Naive thymus-derived CD8-positive, alpha-beta T cell (primary cell): ENCODE data around the gene ATP6V0E1. TPM values are rescaled to one million over a fixed set of nuclear protein-coding genes. Genes with fewer than 3 reads are reported as not detected.

Experiments
- ATAC-seq, 2 donors: fragments of 150-1000 bp; cut with Tn5 transposase in 1 of 2; sonication (Bioruptor Pico), chemical (Tn5 transposase) in 1 of 2; 1 replicate in 1 of 2; 2 replicates in 1 of 2; pipeline ENCODE4 v1.10.0; 2021; ENCODE audit warnings: mild to moderate bottlenecking in 2 of 2, moderate library complexity in 2 of 2
- POLR2A ChIA-PET: fragments of 350-600 bp; sonication (Branson Sonifier 250); formaldehyde crosslinking; loops from one replicate; lab custom pipeline; 2021; ENCODE audit warnings: antibody characterized with exemption; lab: Charles Lee
- DNase-seq, 10 donors: peaks; one replicate each; pipeline versions ENCODE4 v3.0.0 to v3.0.0-alpha.2; 2020 to 2022
- H3K27ac Mint-ChIP-seq, 10 donors: one replicate each; pipeline ENCODE4 v1.8.0; 2020 to 2022; ENCODE audit warnings: mild to moderate bottlenecking in 10 of 10, mixed read lengths in 10 of 10, moderate library complexity in 4 of 10, inconsistent platforms in 1 of 10
- H3K27me3 Mint-ChIP-seq, 5 donors: one replicate each; pipeline ENCODE4 v1.8.0; 2021 to 2022; ENCODE audit warnings: mixed read lengths in 5 of 5
- H3K36me3 Mint-ChIP-seq, 3 donors: one replicate each; pipeline ENCODE4 v1.8.0; 2020 to 2022; ENCODE audit warnings: mixed read lengths in 3 of 3, mild to moderate bottlenecking in 2 of 3, inconsistent platforms in 1 of 3
- H3K4me1 Mint-ChIP-seq, 4 donors: one replicate each; pipeline ENCODE4 v1.8.0; 2021 to 2022; ENCODE audit warnings: mixed read lengths in 4 of 4
- H3K4me3 Mint-ChIP-seq, 10 donors: one replicate each; pipeline ENCODE4 v1.8.0; 2020 to 2022; ENCODE audit warnings: mild to moderate bottlenecking in 10 of 10, mixed read lengths in 10 of 10, moderate library complexity in 6 of 10, inconsistent platforms in 1 of 10
- H3K9me3 Mint-ChIP-seq, 9 donors: one replicate each; pipeline ENCODE4 v1.8.0; 2020 to 2022; ENCODE audit warnings: mixed read lengths in 9 of 9, mild to moderate bottlenecking in 3 of 9, inconsistent platforms in 1 of 9, moderate library complexity in 1 of 9
- polyA plus RNA-seq, 3 donors: library from polyadenylated mRNA; unstranded; fragments of 300-500 nt; fragmentation: Illumina TruSeq; gene quantifications; one replicate each; pipeline ENCODE4 v1.2.3, GENCODE V29; 2021
- total RNA-seq, 8 experiments: library from RNA in 2 of 8; stranded (reverse) in 2 of 8; gene quantifications; one replicate each; pipeline ENCODE4 v1.2.3 and lab custom pipeline; 2021 to 2026

Gene ATP6V0E1
- total and polyA plus RNA-seq, 5 experiments from 2014 or later = 141 to 532 (median 411) TPM

DNA sequence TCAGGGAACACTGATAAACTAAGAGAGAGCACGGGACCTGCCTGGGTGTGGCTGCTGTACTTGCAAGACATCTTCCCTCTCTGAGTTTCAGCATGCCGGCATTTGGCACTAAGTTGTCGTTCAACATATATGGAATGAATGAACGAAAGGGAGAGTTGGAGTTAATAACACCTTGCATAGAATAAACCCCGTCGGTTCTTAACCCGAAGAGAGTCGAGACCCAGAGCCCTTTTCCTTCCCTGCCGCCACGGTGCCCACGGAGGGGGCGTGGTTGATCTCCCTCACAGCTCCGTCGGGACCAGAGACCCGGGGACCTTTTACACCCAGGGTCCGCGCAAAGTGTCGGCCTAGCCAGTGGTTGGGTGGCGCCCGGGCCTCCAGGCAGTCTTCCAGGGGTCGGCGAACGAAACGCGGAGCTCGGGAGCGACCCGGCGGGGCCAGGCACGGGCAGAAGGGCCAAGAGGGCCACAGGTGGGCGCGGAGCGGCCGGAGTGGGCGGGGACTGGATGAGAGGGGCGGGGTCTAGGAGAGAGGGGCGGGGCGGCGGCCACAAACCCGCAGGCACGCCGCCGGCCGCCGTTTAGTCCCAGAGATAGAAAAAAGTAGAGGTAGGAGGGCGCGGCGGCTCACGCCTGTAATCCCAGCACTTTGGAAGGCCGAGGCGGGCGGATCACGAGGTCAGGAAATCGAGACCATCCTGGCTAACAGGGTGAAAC, 25.1 kb upstream of the ATP6V0E1 start:
- POLR2A ChIA-PET = interaction anchor here (0.6 to 2.3 kb wide), 15 partner anchors 8 to 951 kb away, joined by 3 to 24 read pairs (median 6); partner anchors contain the start of genes ATP6V0E1 and DUSP1
- Mint-ChIP-seq H3K4me1 (peaks cover 29 to 56% (median 37%) of the 10 kb centered on the region in 4 donors), H3K36me3 (peaks cover 0 to 8% (median 0%) of the 10 kb centered on the region in 3 donors), H3K4me3 (peak overlapping the region; percentile 92 to 98 (median 96)), H3K27ac (peak overlapping the region; percentile 96 to 99 (median 98)), H3K27me3 (no peaks in the 10 kb centered on the region), H3K9me3 (no peaks in the 10 kb centered on the region)
- DNase-seq (peak in 9 of 10 donors; percentile 36 to 76 (median 47)), ATAC-seq (peak; percentile 63 to 64)

DNA sequence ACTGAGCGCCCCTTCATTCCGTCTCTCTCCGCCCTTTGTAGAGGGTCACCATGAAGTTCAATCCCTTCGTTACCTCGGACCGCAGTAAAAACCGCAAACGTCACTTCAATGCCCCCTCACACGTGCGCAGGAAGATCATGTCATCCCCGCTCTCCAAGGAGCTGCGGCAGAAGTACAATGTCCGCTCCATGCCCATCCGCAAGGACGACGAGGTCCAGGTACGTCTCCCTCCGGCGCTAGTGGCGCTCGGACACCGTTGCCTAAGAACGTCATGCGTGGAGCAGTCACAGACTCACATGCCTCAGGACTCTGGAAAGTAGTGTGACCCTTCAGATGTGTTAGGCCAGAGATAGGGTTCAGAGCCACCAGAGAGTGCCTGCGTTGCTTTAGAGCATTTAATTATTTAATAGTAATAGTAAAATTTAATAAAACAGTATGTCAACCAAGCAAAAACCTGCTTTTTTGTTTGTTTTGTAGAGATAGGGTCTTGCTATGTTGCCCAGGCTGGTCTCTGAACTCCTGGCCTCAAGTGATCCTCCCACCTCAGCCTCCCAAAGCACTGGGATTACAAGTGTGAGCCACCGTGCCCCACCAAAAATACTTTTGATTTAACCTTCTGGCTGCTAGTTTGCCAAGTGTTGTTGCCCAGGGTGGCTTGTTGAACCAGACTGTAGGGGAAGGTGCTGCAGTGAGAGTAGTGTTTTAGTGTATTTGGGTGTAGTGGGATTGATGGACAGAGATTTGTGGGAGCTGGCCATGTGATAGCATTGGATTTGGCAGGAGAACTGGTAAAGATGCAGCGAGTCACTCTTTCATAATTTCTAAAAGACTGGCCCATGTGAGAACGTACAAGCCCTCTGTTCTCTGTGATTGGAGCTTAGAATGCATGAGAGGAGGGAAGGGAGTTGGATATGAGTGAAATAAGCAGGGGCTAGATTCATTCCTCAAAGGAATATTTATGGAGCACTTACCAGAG, 23.5 kb upstream of the ATP6V0E1 start:
- peak overlapping the region; percentile 92 to 98 (median 96) for H3K4me3 Mint-ChIP-seq
- ATAC-seq = no peak
- POLR2A ChIA-PET = interaction anchor here (0.7 to 2.3 kb wide), 10 partner anchors 10 to 953 kb away, joined by 3 to 24 read pairs (median 5); partner anchors contain the start of genes ATP6V0E1 and DUSP1
- H3K27me3 Mint-ChIP-seq = no peaks in the 10 kb centered on the region
- H3K9me3 Mint-ChIP-seq = no peaks in the 10 kb centered on the region
- peak overlapping the region; percentile 96 to 99 (median 98) for H3K27ac Mint-ChIP-seq
- peak in 1 of 10 donors; percentile 3 for DNase-seq
- peaks cover 24 to 46% (median 33%) of the 10 kb centered on the region in 4 donors for H3K4me1 Mint-ChIP-seq
- H3K36me3 Mint-ChIP-seq = peaks cover 0 to 20% (median 2%) of the 10 kb centered on the region in 3 donors

DNA sequence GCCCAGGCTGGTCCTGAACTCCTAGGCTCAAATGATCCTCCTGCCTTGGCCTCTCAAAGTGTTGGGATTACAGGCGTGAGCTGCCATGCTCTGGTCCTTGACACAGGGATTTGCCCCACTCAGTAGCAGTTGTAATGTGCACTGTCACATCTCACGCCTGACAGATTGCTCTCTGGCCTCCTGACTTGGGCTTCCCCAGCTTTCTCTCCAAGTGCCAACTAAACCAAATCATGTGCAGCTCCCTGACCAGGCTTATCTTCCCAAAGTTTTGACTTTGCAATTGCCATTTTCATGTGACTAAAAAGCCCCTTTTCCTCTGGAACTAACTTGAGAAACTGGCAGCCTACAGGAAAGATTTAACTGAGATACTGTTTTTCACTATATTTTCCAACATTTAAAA, 13.7 kb upstream of the ATP6V0E1 start:
- Mint-ChIP-seq H3K4me3 (no peak overlapping the region), H3K4me1 (peaks cover 0 to 6% (median 2%) of the 10 kb centered on the region in 4 donors), H3K9me3 (no peaks in the 10 kb centered on the region), H3K36me3 (peaks cover 3 to 40% (median 4%) of the 10 kb centered on the region in 3 donors), H3K27me3 (peaks cover 0 to 2% (median 0%) of the 10 kb centered on the region in 5 donors), H3K27ac (no peak overlapping the region)
- no peak for ATAC-seq
- POLR2A ChIA-PET = no interaction called here
- no peak for DNase-seq

DNA sequence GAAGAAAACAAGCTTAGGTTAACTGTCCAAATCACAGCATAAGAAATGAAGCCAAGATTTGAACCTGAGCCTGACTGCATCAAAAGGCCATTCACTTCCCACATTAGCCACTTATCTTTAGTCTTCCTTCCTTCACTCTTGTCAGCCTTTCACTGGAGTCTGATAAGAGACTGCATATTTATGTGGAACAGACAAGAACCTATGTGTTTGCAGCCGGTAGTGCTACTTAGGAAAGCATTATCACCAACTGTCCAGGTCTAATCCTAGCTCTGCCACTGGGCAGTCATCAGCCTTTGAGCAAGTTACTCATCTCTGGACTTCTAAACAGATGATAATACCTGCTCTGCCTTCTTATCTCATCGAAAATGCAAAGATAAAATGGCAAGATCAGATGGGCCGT, 12.1 kb upstream of the ATP6V0E1 start:
- ATAC-seq = no peak
- Mint-ChIP-seq H3K9me3 (no peaks in the 10 kb centered on the region), H3K4me1 (peaks cover 0 to 3% (median 0%) of the 10 kb centered on the region in 4 donors), H3K4me3 (no peak overlapping the region), H3K27me3 (peaks cover 0 to 6% (median 0%) of the 10 kb centered on the region in 5 donors), H3K36me3 (peaks cover 3 to 27% (median 4%) of the 10 kb centered on the region in 3 donors), H3K27ac (peak overlapping the region in 2 of 10 donors; percentile 4 to 7)
- POLR2A ChIA-PET = interaction anchor here (0.6 kb wide), 1 partner anchor 315 kb away, joined by 3 read pairs; no protein-coding TSS in a partner anchor
- DNase-seq = no peak

DNA sequence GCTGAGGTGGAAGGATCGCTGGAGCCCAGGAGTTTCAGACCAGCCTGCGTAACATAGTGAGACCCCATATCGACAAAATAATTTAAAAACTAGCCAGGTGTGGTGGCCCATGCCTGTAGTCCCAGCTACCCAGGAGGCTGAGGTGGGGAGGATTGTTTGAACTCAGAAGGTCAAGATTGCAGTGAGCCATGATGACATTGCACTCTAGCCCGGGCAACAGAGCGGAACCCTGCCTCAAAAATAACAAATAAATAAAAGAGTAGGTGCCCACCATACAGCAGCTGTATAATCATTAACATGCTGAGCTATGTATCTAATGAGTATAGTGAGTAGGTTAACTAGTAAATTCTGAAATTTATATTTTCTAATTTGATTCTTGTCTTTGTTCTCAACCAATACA, 11.0 kb upstream of the ATP6V0E1 start:
- POLR2A ChIA-PET = no interaction called here
- Mint-ChIP-seq H3K9me3 (no peaks in the 10 kb centered on the region), H3K4me1 (peaks cover 0 to 3% (median 0%) of the 10 kb centered on the region in 4 donors), H3K27ac (peak overlapping the region in 1 of 10 donors; percentile 25), H3K27me3 (peaks cover 0 to 6% (median 0%) of the 10 kb centered on the region in 5 donors), H3K4me3 (no peak overlapping the region), H3K36me3 (peaks cover 3 to 26% (median 4%) of the 10 kb centered on the region in 3 donors)
- ATAC-seq (no peak), DNase-seq (no peak)

DNA sequence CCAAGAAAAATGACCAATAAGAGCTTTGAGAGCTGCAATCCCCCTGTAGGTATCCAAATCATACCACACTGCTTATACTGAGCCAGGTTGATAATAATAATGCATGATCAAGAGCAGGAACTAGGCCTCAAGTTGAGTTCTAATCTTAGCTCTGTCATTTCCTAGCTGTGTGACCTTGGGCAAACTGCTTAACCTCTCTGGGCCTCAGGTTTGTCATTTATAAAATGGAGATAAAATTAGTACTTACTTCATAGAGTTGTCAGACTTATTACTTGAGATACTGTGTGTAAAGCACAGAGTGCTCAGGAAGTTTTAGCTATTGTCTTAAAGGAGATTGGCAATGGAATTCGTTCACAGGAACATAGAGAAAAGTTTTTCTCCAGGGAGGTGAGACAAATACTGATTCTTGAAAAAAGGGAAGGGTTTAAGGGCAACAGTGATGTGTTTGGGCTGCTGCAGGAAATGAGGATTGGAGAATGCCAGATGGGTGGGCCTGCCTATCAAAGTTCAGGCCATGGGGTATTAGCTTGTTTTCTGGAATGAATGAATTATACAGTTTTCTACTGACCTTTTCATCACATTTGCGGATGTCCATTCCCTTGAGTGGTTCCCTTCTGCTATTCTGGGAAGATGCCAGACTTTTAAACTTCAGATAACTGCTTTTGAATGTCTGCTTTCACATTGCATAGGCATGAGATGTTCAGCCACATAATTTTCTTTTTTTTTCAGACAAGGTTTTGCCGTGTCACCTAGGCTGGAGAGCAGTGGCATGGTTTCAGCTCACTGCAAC, 10.2 kb upstream of the ATP6V0E1 start:
- ATAC-seq (no peak), DNase-seq (no peak)
- H3K36me3 Mint-ChIP-seq = peaks cover 3 to 22% (median 4%) of the 10 kb centered on the region in 3 donors
- peaks cover 0 to 3% (median 0%) of the 10 kb centered on the region in 4 donors for H3K4me1 Mint-ChIP-seq
- H3K27me3 Mint-ChIP-seq = peaks cover 0 to 6% (median 0%) of the 10 kb centered on the region in 5 donors
- H3K9me3 Mint-ChIP-seq = no peaks in the 10 kb centered on the region
- no peak overlapping the region for H3K27ac Mint-ChIP-seq
- POLR2A ChIA-PET = no interaction called here
- no peak overlapping the region for H3K4me3 Mint-ChIP-seq

DNA sequence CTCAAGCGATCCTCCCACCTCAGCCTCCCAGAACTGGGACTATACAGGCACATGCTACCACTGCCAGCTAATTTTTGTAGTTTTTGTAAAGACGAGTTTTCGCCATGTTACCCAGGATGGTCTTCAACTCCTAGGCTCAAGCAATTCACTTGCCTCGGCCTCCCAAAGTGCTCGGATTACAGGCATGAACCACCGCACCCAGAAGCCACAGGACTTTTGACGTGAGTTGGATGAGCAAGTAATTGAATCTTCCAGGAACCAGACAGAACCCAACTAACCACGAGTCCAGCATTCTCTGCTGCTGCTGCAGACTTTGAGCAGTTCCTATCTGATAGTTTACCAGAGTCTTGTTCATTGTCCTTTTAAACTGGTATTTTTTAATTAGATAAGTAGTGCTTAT, 9.6 kb upstream of the ATP6V0E1 start:
- Mint-ChIP-seq H3K27me3 (peaks cover 0 to 6% (median 0%) of the 10 kb centered on the region in 5 donors), H3K4me3 (no peak overlapping the region), H3K4me1 (peaks cover 0 to 6% (median 2%) of the 10 kb centered on the region in 4 donors), H3K9me3 (no peaks in the 10 kb centered on the region), H3K36me3 (peaks cover 3 to 16% (median 4%) of the 10 kb centered on the region in 3 donors), H3K27ac (no peak overlapping the region)
- DNase-seq (no peak), ATAC-seq (no peak)
- POLR2A ChIA-PET = no interaction called here

DNA sequence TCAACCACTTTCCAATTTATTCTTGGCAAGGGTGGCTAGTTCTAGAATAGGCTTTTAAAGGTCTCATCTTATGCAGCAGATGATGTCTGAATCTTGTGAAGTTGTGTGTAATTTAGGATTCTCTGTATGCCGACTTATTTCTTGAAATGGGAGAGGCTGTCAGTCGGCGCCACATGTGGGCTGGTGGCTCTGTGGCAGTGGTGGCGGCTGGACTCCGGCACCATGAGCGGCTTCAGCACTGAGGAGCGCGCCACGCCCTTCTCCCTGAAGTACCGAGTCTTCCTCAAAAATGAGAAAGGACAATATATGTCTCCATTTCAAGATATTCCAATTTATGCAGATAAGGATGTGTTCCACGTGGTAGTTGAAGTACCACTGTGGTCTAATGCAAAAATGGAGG, 8.3 kb upstream of the ATP6V0E1 start:
- Mint-ChIP-seq H3K9me3 (no peaks in the 10 kb centered on the region), H3K4me3 (no peak overlapping the region), H3K36me3 (peaks cover 0 to 5% (median 0%) of the 10 kb centered on the region in 3 donors), H3K27ac (no peak overlapping the region), H3K4me1 (peaks cover 0 to 7% (median 1%) of the 10 kb centered on the region in 4 donors), H3K27me3 (peaks cover 0 to 6% (median 0%) of the 10 kb centered on the region in 5 donors)
- POLR2A ChIA-PET = no interaction called here
- ATAC-seq (no peak), DNase-seq (no peak)

DNA sequence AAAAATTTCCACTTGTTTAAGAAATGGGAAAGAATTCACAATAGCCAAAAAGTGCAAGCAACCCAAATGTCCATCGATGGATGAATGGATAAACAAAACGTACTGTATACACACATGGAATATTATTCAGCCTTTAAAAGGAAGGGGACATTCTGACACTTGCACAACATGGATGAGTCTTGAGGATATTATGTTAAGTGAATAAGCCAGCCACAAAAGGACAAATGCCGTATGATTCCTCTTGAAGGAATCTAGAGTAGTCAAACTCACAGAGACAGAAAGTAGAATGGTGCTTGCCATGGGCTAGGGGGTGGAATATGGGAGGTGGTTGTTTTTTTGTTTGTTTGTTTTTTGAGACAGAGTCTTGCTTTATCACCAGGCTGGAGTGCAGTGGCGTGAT, 3.8 kb upstream of the ATP6V0E1 start:
- Mint-ChIP-seq H3K27me3 (peaks cover 0 to 4% (median 0%) of the 10 kb centered on the region in 5 donors), H3K27ac (no peak overlapping the region), H3K36me3 (no peaks in the 10 kb centered on the region), H3K4me1 (peaks cover 0 to 27% (median 11%) of the 10 kb centered on the region in 4 donors), H3K9me3 (no peaks in the 10 kb centered on the region), H3K4me3 (peak overlapping the region in 1 of 10 donors; percentile 41)
- POLR2A ChIA-PET = interaction anchor here (1.6 kb wide), 1 partner anchor 165 kb away, joined by 4 read pairs; the partner anchor contains the start of gene BNIP1
- ATAC-seq (no peak), DNase-seq (no peak)

DNA sequence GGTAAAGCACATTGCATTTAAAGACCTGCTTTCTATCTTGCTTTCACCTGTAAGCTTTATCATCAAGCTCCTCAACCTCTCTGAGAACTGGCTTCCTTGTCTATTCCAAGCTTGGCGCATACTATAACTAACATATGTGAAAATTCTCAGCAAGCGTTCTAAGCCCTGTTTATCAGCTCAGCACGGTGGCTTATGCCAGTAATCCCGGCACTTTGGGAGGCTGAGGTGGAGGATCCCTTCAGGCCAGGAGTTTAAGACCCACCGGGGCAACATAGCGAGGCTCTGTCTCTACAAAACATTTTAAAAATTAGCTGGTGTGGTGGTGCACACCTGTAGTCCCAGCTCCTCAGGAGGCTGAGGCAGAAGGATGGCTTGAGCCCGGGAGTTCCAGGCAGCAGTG, 1.6 kb upstream of the ATP6V0E1 start:
- no peak for DNase-seq
- POLR2A ChIA-PET = interaction anchor here (1.1 to 3.9 kb wide), 3 partner anchors 23 to 163 kb away, joined by 3 to 64 read pairs (median 24); partner anchors contain the start of genes BNIP1 and RPL26L1
- H3K27ac Mint-ChIP-seq = peak overlapping the region in 8 of 10 donors; percentile 4 to 75 (median 52)
- H3K27me3 Mint-ChIP-seq = no peaks in the 10 kb centered on the region
- peak overlapping the region in 2 of 10 donors; percentile 45 to 51 for H3K4me3 Mint-ChIP-seq
- H3K36me3 Mint-ChIP-seq = peaks cover 0 to 14% (median 7%) of the 10 kb centered on the region in 3 donors
- no peak for ATAC-seq
- H3K4me1 Mint-ChIP-seq = peaks cover 9 to 42% (median 27%) of the 10 kb centered on the region in 4 donors
- H3K9me3 Mint-ChIP-seq = no peaks in the 10 kb centered on the region

DNA sequence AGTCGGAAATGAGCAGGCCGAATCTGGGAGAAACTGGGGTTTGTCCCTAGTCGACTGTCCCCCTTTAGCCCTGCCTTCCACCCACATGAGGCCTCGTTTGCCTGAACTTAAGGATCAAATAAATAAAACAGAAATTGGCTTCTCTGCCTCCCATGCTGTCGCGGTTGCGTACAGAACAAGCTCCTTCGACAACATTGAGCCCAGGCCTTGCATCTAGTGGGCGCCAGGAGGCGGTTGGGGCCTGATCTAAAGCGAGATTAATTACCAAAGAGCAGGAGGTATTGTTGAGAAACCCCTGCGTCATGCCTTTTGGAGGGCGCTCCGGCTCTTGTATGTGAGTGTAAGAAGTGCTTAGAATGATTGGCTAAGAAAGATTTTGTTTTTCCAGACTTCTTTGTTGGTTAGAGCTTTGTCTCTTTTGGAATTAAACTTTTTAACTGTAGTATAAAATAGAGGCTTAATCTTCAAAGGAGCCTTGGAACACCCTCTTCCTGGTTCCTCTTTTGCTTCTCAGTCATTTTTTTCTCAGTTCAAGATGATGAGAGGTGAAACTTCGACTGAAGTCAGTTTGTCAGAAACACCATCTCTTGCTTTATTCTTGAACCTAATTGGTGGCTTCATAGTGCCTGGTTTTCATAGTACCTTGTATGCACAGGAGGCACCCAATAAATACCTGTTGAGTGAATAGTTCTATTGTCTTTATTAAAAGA, 828 bp downstream of the ATP6V0E1 start:
- Mint-ChIP-seq H3K4me3 (peak overlapping the region; percentile 94 to 99 (median 97)), H3K27me3 (no peaks in the 10 kb centered on the region), H3K4me1 (peaks cover 9 to 61% (median 39%) of the 10 kb centered on the region in 4 donors), H3K36me3 (peaks cover 0 to 34% (median 7%) of the 10 kb centered on the region in 3 donors), H3K9me3 (no peaks in the 10 kb centered on the region), H3K27ac (peak overlapping the region; percentile 92 to 99 (median 99))
- ATAC-seq = peak; percentile 81 to 86
- peak; percentile 55 to 89 (median 79) for DNase-seq
- POLR2A ChIA-PET = interaction anchor here (0.5 to 3.9 kb wide), 26 partner anchors 10 to 700 kb away, joined by 3 to 64 read pairs (median 4); partner anchors contain the start of genes BNIP1, BOD1, DUSP1 and RPL26L1
